Testis (tissue), 3 donors: ENCODE data around the gene THAP11. TPM values are rescaled to one million over a fixed set of nuclear protein-coding genes. Genes with fewer than 3 reads are reported as not detected.

ENCODE experiments used
- DNase-seq: peaks from one replicate; pipeline ENCODE4 v3.0.0-alpha.2; 2019
- H3K27ac ChIP-seq, 2 donors: fragments of 200-600 bp; sonication (generic); one replicate each; pipeline ENCODE4 v1.5.1; 2019
- H3K27me3 ChIP-seq: fragments of 200-600 bp; sonication (generic); one replicate; pipeline ENCODE4 v1.5.1; 2019
- H3K36me3 ChIP-seq: fragments of 200-600 bp; sonication (generic); one replicate; pipeline ENCODE4 v1.5.1; 2017; ENCODE audit warnings: low read depth; ENCODE audit errors: missing control alignments
- H3K4me1 ChIP-seq: fragments of 200-600 bp; sonication (generic); one replicate; pipeline ENCODE4 v1.5.1; 2019
- H3K4me3 ChIP-seq, 2 donors: fragments of 200-600 bp; sonication (generic); one replicate each; pipeline ENCODE4 v1.5.1; 2017 to 2019
- H3K9me3 ChIP-seq: fragments of 200-600 bp; sonication (generic); one replicate; pipeline ENCODE4 v1.5.1; 2017
- POLR2A ChIP-seq: fragments of 450-650 bp; IDR thresholded peaks from one replicate; pipeline ENCODE4 v1.6.1; 2017; ENCODE audit warnings: antibody characterized with exemption, mild to moderate bottlenecking, moderate library complexity
- WGBS, 2 donors: methylation state at CpG; one replicate each; pipeline ENCODE4 v1.1.5; 2018; 5-methylcytosine and 5-hydroxymethylcytosine counted together
- intact Hi-C: fragments of 100-400 bp; cut with DNase I; formaldehyde crosslinking; loops from one replicate; pipeline ENCODE4 v1.15.1; 2023; ENCODE audit warnings: low total_unique reads
- polyA plus RNA-seq: library from polyadenylated mRNA; stranded (reverse); fragments of 350-450 nt; fragmentation: Illumina TruSeq; extraction: RNeasy Lipid Tissue Mini Kit (QIAGEN cat#74804); gene quantifications from one replicate; pipeline ENCODE4 v1.2.3, GENCODE V29; 2014; ENCODE audit warnings: low read depth, low replicate concordance; ENCODE audit not compliant: insufficient read depth
- total RNA-seq, 2 donors: library from RNA; depleted of rRNA; stranded (reverse); fragments of >200 nt; gene quantifications; one replicate each; pipeline ENCODE4 v1.2.3, GENCODE V29; 2016
- TF ChIP-seq, protein P1 (sequence below), 3 experiments: fragments of 450-650 bp in 2 of 3; fragments of 200-600 bp in 1 of 3; sonication (generic) in 1 of 3; IDR thresholded peaks; one replicate each; pipeline ENCODE4 v1.5.1; 2016 to 2019; ENCODE audit warnings: antibody characterized with exemption in 3 of 3, mild to moderate bottlenecking in 2 of 3, moderate library complexity in 1 of 3

Gene THAP11
- total and polyA plus RNA-seq, 3 donors from 2014 or later = 24.0 to 59.7 (median 56.8) TPM

DNA sequence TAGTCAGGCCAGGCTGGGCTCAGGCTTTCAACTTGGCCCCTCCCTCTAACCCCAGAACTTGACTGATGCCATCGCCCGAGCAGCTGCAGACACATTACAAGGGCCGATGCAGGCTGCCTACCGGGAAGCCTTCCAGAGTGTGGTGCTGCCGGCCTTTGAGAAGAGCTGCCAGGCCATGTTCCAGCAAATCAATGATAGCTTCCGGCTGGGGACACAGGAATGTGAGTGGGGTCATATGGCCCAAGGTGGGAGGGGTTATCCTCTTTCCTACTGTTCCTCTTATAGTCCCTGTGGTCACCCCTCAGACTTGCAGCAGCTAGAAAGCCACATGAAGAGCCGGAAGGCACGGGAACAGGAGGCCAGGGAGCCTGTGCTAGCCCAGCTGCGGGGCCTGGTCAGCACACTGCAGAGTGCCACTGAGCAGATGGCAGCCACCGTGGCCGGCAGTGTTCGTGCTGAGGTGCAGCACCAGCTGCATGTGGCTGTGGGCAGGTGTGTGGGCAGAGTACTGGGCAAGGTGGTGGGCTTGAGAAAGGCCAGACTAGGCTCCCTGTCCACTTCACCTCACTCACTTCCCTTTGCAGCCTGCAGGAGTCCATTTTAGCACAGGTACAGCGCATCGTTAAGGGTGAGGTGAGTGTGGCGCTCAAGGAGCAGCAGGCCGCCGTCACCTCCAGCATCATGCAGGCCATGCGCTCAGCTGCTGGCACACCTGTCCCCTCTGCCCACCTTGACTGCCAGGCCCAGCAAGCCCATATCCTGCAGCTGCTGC is 40.4 kb downstream of the THAP11 start:
- H3K36me3 ChIP-seq = no peaks in the 10 kb centered on the region
- intact Hi-C loops = no loop called here
- WGBS, 2 donors = 76 to 80% methylated on average over 13 to 18 of the region's 18 CpGs
- DNase-seq = no peak
- no peak overlapping the region for H3K27ac ChIP-seq
- peaks cover 10% of the 10 kb centered on the region for H3K4me1 ChIP-seq
- H3K27me3 ChIP-seq = no peaks in the 10 kb centered on the region
- no peak overlapping the region for H3K4me3 ChIP-seq
- no peaks in the 10 kb centered on the region for H3K9me3 ChIP-seq
- no peak for TF ChIP-seq POLR2A
- TF ChIP-seq, protein P1, sequence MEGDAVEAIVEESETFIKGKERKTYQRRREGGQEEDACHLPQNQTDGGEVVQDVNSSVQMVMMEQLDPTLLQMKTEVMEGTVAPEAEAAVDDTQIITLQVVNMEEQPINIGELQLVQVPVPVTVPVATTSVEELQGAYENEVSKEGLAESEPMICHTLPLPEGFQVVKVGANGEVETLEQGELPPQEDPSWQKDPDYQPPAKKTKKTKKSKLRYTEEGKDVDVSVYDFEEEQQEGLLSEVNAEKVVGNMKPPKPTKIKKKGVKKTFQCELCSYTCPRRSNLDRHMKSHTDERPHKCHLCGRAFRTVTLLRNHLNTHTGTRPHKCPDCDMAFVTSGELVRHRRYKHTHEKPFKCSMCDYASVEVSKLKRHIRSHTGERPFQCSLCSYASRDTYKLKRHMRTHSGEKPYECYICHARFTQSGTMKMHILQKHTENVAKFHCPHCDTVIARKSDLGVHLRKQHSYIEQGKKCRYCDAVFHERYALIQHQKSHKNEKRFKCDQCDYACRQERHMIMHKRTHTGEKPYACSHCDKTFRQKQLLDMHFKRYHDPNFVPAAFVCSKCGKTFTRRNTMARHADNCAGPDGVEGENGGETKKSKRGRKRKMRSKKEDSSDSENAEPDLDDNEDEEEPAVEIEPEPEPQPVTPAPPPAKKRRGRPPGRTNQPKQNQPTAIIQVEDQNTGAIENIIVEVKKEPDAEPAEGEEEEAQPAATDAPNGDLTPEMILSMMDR (IDR thresholded peaks at IDR 0.05) = no peak

DNA sequence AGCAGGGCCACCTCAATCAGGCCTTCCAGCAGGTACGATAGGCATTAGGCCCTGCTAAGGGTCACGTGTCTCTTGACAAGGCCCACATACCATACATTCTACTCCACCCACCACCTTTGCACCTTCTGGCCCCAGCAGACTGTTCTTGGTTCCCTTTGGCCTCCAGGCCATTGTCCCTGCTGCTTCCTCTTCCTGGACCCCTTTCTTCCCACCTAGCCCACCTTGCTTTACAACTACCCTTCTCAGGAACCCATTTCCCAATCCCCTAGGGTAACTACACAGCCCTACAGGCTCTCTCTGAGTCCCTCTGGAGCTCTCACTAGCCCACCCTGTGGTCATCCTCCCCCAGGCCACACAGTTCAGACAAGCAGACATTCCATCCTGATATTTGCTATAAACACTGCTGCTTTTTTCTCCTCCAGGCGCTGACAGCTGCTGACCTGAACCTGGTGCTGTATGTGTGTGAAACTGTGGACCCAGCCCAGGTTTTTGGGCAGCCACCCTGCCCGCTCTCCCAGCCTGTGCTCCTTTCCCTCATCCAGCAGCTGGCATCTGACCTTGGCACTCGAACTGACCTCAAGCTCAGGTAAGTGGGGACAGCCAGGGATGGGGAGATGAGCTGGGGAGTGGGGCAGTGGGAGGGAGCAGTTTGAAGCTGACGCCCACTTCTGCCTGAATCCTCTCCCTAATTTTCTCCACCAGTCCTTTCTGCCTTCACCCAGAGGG is 41.2 kb downstream of the THAP11 start:
- H3K36me3 ChIP-seq = no peaks in the 10 kb centered on the region
- DNase-seq = no peak
- intact Hi-C loops = no loop called here
- H3K27me3 ChIP-seq = no peaks in the 10 kb centered on the region
- no peak overlapping the region for H3K27ac ChIP-seq
- 74 to 81% methylated on average over 5 to 6 of the region's 6 CpGs for WGBS, 2 donors
- no peaks in the 10 kb centered on the region for H3K9me3 ChIP-seq
- TF ChIP-seq POLR2A = no peak
- TF ChIP-seq, protein P1 (IDR thresholded peaks at IDR 0.05) = no peak
- peaks cover 10% of the 10 kb centered on the region for H3K4me1 ChIP-seq
- H3K4me3 ChIP-seq = no peak overlapping the region

DNA sequence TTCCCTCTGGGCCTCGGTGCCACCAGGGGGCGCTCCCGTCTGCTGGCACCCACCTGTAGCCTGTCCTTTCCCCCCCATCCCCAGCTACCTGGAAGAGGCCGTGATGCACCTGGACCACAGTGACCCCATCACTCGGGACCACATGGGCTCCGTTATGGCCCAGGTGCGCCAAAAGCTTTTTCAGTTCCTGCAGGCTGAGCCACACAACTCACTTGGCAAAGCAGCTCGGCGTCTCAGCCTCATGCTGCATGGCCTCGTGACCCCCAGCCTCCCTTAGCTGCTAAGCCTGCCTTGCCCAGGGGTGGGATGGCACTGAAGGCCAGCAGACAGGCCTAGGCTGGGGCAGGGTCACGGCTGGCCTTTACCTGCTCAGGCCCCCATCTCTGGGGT is 41.7 kb downstream of the THAP11 start:
- Histone ChIP-seq H3K4me1 (peaks cover 10% of the 10 kb centered on the region), H3K4me3 (no peak overlapping the region), H3K9me3 (no peaks in the 10 kb centered on the region), H3K27me3 (no peaks in the 10 kb centered on the region), H3K36me3 (no peaks in the 10 kb centered on the region), H3K27ac (peak overlapping the region in 1 of 2 donors; percentile 10)
- DNase-seq = peak; percentile 52
- intact Hi-C loops = no loop called here
- 71 to 79% methylated on average over 9 to 11 of the region's 11 CpGs for WGBS, 2 donors
- no peak for TF ChIP-seq POLR2A
- TF ChIP-seq, protein P1 (IDR thresholded peaks at IDR 0.05) = peak; percentile 65 to 81 (median 79)

DNA sequence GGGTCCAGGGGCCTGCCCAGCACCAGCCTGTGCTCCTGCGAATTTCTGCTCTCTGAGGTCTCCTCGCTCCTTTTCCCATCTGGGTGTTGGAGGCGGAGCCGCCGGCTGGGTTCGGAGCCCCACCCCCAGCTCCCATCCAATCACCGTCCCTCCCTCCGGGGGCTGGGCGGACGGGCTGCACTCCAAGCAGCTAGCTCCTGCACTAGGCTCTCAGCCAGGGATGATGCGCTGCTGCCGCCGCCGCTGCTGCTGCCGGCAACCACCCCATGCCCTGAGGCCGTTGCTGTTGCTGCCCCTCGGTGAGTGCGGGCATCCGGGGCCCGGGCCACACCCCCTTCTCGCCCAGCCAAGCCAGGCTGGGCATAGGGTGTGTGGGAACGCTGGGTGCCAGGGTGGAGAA is 42.6 kb downstream of the THAP11 start, which contains the start of gene NRN1L:
TSS of gene NRN1L (plus strand) at position 202 of the 400 bp plus-strand sequence. CDS start at position 221, 19 bp downstream.
- H3K27me3 ChIP-seq = no peaks in the 10 kb centered on the region
- 5 to 17% methylated on average over 10 to 18 of the region's 22 CpGs for WGBS, 2 donors
- H3K4me1 ChIP-seq = peaks cover 10% of the 10 kb centered on the region
- intact Hi-C loops = no loop called here
- peak within 1 kb of the TSS in 1 of 2 donors; percentile 10 for H3K27ac ChIP-seq
- peak; percentile 93 for DNase-seq
- no peak within 1 kb of the TSS for H3K4me3 ChIP-seq
- TF ChIP-seq POLR2A = no peak
- TF ChIP-seq, protein P1 (IDR thresholded peaks at IDR 0.05) = no peak
- H3K9me3 ChIP-seq = no peaks in the 10 kb centered on the region
- no peaks in the 10 kb centered on the region for H3K36me3 ChIP-seq
